Activated T-cell treated with anti-CD3 and anti-CD28 coated beads, Interleukin-2, amount 50 U/mL, for 24 hours (primary cell): ENCODE measurements around the gene USP6.
"Not testable (repeated sequence)": the region's sequence is repeated elsewhere in the genome, so short reads cannot be mapped to it uniquely, and the experiment has no call there.

Experiments used
- DNase-seq: peaks from one replicate; pipeline ENCODE4 v3.0.0-alpha.2; 2020
- H3K27ac Mint-ChIP-seq: 2 replicates; pipeline ENCODE4 v1.8.0; 2020; ENCODE audit warnings: mild to moderate bottlenecking, mixed read lengths
- H3K27me3 Mint-ChIP-seq: 2 replicates; pipeline ENCODE4 v1.8.0; 2020; ENCODE audit warnings: mixed read lengths
- H3K36me3 Mint-ChIP-seq: 2 replicates; pipeline ENCODE4 v1.8.0; 2020; ENCODE audit warnings: low read depth, mixed read lengths
- H3K4me1 Mint-ChIP-seq: 2 replicates; pipeline ENCODE4 v1.8.0; 2020; ENCODE audit warnings: low read depth, mixed read lengths
- H3K4me3 Mint-ChIP-seq: 2 replicates; pipeline ENCODE4 v1.8.0; 2020; ENCODE audit warnings: mild to moderate bottlenecking, moderate library complexity, mixed read lengths
- H3K9me3 Mint-ChIP-seq: 2 replicates; pipeline ENCODE4 v1.8.0; 2020; ENCODE audit warnings: mixed read lengths

The USP6 gene

DNA sequence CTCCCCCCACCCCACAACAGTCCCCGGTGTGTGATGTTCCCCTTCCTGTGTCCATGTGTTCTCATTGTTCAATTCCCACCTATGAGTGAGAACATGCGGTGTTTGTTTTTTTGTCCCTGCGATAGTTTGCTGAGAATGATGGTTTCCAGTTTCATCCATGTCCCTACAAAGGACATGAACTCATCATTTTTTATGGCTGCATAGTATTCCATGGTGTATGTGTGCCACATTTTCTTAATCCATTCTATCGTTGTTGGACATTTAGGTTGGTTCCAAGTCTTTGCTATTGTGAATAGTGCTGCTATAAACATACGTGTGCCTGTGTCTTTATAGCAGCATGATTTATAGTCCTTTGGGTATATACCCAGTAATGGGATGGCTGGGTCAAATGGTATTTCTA is 101.7 kb downstream of the USP6 start:
- H3K9me3 Mint-ChIP-seq, H3K27ac Mint-ChIP-seq, H3K4me3 Mint-ChIP-seq, H3K27me3 Mint-ChIP-seq, DNase-seq, H3K4me1 Mint-ChIP-seq, H3K36me3 Mint-ChIP-seq: not testable (repeated sequence)

GRCh38 chr17:5219536-5219935 is 103.7 kb downstream of the USP6 start:
- Mint-ChIP-seq H3K4me3 (no peak overlapping the region), H3K27ac (no peak overlapping the region), H3K27me3 (no peaks in the 10 kb centered on the region), H3K9me3 (no peaks in the 10 kb centered on the region), H3K36me3 (peaks cover 7% of the 10 kb centered on the region), H3K4me1 (peaks cover 11% of the 10 kb centered on the region)
- DNase-seq = no peak

- peaks cover 3% of the 10 kb centered on the region for H3K36me3 Mint-ChIP-seq
- no peak overlapping the region for H3K4me3 Mint-ChIP-seq
- H3K4me1 Mint-ChIP-seq = peaks cover 11% of the 10 kb centered on the region
- H3K27ac Mint-ChIP-seq = no peak overlapping the region
- no peaks in the 10 kb centered on the region for H3K9me3 Mint-ChIP-seq
- DNase-seq = no peak
- H3K27me3 Mint-ChIP-seq = no peaks in the 10 kb centered on the region
These were observed 104.2 kb downstream of the USP6 start for GRCh38 chr17:5220074-5220473.

- H3K9me3 Mint-ChIP-seq, H3K36me3 Mint-ChIP-seq, H3K4me3 Mint-ChIP-seq, H3K27me3 Mint-ChIP-seq, DNase-seq: not testable (repeated sequence)
- H3K4me1 Mint-ChIP-seq = peaks cover 24% of the 10 kb centered on the region
- H3K27ac Mint-ChIP-seq = peak overlapping the region; percentile 79
These were observed 106.1 kb downstream of the USP6 start for GRCh38 chr17:5221912-5222311.
